HG03558 (cell line): Measurements from ENCODE around the gene ZNF823.
"Not testable (repeated sequence)": the region's sequence is repeated elsewhere in the genome, so short reads cannot be mapped to it uniquely, and the experiment has no call there.

ENCODE experiments used
- ATAC-seq: cut with Tn5 transposase; IDR thresholded peaks from one replicate; pipeline ENCODE4 v1.9.1; 2021; ENCODE audit warnings: moderate number of reproducible peaks; ENCODE audit not compliant: unreplicated experiment; ENCODE audit errors: extremely low read depth

Gene ZNF823

GRCh38 chr19:11738746-11739620, at the start of gene ZNF823:
ZNF823 (minus strand) TSS chr19:11738946; CDS start chr19:11738819, 127 bp downstream.
- ATAC-seq = peak; percentile 45

- no peak for ATAC-seq
These were observed 48.8 kb upstream of the ZNF823 start for GRCh38 chr19:11787536-11787935.

DNA sequence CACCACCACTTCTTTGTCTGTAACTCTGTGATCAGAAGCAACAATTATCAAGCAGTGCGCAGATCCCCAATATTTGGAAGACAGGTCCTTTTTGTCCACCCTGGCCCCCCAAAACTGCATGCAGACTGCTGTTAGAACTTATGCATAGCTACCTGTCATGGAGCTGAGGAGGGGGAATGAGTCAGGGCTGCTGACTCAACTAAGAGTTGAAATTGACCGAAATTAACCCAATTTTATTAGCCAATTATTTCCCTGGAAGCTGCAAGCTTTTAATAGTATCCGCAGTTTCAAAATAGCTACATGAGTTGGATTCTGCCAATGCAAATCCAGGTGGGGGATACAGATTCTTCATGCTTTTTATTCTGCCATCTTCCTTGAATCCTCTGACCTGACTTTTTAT, 45.6 kb upstream of the ZNF823 start:
- ATAC-seq = no peak

DNA sequence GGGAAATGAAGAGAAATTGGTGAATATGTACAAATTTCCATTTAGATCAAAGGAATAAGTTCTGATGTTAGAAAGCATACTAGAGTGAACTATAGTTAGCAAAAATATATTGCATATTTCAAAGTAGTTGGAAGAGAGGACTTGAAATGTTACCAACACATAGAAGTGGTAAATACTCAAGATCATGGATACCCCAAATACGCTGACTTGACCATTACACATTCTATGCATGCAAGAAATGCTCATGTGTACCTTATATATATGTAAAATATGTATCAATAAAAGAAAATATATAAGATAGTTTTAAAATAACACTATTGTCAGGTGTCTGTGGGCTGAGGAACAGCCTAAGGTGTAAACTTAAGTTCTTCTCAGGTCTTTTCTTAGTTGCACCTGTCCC, 45.0 kb upstream of the ZNF823 start:
- ATAC-seq = no peak

GRCh38 chr19:11781295-11782057, 42.7 kb upstream of the ZNF823 start:
- ATAC-seq = no peak

DNA sequence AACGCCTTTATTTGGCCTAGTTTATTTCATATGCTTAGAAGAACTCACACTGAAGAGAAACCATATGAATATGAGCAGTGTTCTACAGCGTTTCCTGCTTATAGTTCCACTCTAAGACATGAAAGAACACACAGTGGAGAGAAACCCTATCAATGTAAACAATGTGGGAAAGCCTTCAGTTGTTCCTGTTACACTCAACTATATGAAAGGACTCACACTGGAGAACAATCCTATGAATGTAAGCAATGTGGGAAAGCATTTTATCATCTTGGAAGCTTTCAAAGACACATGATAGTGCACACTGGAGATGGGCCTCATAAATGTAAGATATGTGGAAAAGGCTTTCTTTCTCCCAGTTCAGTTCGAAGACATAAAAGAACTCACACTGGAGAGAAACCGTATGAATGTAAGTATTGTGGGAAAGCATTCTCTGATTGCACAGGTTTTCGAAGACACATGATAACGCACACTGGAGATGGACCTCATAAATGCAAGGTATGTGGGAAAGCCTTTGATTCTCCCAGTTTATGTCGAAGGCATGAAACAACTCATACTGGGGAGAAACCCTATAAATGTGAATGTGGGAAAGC, 41.8 kb upstream of the ZNF823 start:
- ATAC-seq = no peak

GRCh38 chr19:11776669-11777068, 37.9 kb upstream of the ZNF823 start:
- ATAC-seq = not testable (repeated sequence)

GRCh38 chr19:11771520-11771919, 32.8 kb upstream of the ZNF823 start:
- ATAC-seq = not testable (repeated sequence)

DNA sequence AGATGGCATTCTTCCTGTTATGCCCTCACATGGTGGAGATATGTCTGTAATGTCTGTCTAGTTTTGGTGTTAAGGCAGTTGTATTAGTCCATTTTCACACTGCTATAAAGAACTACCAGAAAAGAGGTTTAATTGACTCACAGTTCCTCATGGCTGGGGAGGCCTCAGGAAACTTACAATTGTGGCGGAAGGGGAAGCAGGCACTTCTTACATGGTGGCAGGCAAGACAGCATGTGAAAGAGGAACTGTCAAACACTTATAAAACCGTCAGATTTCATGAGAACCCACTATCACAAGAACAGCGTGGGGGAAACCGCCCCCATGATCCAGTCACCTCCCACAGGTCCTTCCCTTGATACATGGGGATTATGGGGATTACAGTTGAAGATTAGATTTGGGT, 31.2 kb upstream of the ZNF823 start:
- ATAC-seq = no peak

- no peak for ATAC-seq
These were observed 28.9 kb upstream of the ZNF823 start for GRCh38 chr19:11767633-11768133.

- no peak for ATAC-seq
These were observed 28.1 kb upstream of the ZNF823 start, which contains the start of gene ZNF441 for GRCh38 chr19:11766597-11767591. ZNF441 (plus strand) TSS chr19:11767000; CDS start chr19:11767194, 194 bp downstream.

- ATAC-seq = no peak
These were observed 24.9 kb upstream of the ZNF823 start for GRCh38 chr19:11763611-11764010.

DNA sequence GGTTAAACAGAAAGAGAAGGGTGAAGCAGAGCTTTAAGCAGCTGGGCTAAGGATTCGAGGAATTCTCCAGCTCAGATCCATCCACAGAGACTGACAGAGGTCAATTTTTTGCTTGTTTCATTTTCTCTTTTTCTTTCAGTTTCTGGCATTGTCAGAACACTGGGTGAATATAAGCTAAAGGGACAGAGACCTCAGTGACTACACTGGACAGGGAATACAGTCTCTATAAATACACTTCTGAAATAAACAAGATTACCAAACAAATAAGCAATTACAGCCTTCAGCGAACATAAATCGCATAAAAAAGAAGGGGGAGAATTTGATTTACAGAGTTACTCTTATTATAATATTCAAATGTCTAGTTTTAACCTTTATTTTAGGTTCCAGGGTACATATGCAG, 24.4 kb upstream of the ZNF823 start:
- ATAC-seq = no peak

DNA sequence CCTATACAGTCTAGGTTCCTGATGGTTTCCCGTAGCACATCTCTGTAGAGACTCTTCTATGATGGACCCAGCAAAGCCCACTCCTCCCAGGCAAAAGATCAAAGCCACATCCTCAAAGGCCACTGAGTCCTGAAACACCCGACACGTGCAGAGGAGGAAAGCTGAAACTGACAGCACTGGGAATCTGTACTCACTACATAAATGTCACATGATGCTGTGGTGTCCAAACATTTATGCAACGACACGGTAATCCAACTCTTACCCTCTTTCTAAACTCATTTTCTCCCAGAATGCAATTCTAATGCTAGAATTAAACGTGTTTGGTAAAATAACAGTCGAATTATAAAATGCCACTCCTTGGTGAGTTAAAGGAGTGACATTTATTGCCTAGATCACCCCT, 21.1 kb upstream of the ZNF823 start:
- no peak for ATAC-seq

- no peak for ATAC-seq
These were observed 18.2 kb upstream of the ZNF823 start for GRCh38 chr19:11756965-11757364.

GRCh38 chr19:11754663-11755062, 15.9 kb upstream of the ZNF823 start:
- ATAC-seq = no peak

DNA sequence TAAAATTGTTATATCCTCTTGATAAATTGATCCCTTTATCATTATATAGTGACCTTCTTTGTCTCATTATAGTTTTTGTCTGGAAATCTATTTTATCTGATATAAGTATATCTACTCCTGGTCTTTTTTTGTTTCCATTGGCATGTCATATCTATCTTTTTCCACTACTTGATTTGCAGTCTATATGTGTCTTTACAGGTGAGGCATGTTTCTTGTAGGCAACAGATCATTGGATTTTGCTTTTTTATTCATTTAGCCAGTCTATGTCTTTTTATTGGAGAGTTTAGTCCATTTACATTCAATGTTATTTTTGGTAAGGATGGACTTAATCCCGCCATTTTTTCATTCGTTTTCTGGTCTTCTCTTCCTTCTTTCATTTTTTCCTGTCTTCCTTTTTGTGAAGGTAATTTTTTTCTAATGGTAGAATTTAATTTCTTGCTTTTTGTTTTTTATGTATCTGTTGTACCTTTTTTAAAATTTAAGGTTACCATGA, 13.5 kb upstream of the ZNF823 start:
- no peak for ATAC-seq

DNA sequence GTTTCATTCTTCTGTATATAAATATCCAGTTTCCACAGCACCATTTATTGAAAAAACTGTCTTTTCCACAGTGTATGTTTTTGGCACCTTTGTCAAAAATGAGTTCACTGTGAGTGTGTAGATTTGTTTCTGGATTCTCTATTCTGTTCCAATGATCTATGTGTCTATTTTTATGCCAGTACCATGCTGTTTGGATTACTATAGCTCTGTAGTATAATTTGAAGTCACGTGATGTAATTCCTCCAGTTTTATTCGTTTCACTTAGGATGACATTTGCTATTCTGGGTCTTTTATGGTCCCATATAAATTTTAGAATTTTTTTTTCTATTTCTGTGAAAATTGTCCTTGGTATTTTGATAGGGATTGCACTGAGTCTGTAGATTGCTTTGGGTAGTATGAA, 11.0 kb upstream of the ZNF823 start:
- no peak for ATAC-seq

DNA sequence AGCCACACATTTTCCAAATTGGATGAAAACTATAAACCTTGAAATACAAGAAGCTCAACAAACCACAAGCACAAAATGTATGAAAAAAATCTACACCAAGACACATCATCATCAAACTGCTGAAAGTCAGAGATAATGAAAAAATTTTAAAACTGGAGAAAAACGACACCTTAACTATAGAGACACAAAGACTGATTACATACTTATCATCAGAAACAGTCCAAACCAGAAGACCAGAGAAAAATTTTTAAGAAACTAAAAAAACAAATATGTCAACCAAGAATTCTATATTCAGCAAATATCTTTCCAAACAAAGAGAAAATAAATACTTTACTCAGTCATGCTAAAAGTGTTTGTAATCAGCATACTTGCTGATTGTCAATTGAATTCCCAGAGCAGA, 8.5 kb upstream of the ZNF823 start:
- ATAC-seq = no peak
